NCI-H446 treated with DMSO at 0.1 percent for 48 hours (cell line): ENCODE measurements around the gene RHOBTB3.
A peak's percentile ranks its signal among the peaks of the same experiment; 100 is the strongest.
"Not testable (repeated sequence)": the region's sequence is repeated elsewhere in the genome, so short reads cannot be mapped to it uniquely, and the experiment has no call there.

ENCODE experiments used
- DNase-seq: peaks from one replicate; lab custom pipeline; 2025; lab: John Stamatoyannopoulos, UW

RHOBTB3 gene

GRCh38 chr5:95821110-95822021 lies 90.2 kb downstream of the RHOBTB3 start:
- DNase-seq, result no peak

- peak; percentile 38 for DNase-seq
Measured at GRCh38 chr5:95822043-95822541, 91.0 kb downstream of the RHOBTB3 start.

DNA sequence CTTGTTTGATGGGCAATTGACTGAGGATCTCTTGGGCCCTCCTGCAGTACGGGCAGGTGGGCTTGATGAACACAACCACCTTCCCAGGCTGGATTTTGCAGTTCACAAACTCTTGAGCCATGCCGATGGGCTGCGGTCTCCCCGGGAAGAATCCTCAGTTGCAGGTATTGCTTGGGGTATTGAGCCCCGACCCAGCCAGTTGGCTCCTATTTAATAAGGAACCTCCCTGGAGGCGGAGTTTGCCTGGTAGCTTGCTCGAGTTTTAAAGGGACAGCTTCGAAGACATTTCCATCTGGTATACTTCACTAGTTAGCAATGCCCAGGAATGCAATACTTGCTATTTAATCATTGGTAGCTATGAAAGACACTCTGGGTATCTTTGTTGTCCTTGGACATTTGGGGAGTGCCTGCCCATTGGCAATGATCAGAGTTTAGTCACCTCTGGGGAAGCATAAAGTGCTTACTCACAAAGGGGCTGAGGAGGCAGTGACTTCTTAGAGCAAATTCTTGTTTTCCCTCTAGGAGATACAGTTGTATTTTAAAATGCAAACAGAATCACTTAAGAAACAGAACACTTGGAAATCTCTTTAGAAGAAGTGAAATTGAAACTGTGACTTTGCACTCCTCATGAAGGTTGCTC lies 91.5 kb downstream of the RHOBTB3 start, which contains the start of gene GLRX:
TSS of gene GLRX (minus strand) at position 185 of the 640 bp plus-strand sequence. CDS start at position 121, 64 bp downstream.
- peak; percentile 17 for DNase-seq

DNA sequence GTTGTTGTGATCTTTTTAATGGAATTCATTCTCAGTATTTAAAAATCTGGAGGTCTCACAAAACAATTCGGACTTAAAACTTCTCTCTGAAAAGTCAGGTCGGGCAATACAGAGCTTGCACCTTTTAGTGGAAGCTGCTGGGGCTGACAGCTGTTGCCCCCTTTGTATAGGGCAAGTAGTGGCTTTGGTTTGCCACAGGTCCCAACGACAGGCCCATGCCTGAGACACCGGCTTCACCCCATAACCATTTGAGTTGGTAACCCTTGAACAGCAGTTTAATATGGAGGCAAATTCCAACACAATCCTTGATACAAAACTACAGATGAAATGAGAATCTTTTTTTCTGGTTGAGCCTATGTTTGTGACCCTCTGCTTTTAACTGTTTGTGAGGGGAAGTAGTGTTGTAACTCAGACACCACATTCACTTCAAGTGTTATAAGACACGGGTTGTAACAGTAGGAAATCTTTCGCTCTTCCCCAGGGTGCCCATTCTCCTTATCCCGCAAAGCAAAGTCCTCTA lies 92.1 kb downstream of the RHOBTB3 start:
- DNase-seq, result no peak

DNA sequence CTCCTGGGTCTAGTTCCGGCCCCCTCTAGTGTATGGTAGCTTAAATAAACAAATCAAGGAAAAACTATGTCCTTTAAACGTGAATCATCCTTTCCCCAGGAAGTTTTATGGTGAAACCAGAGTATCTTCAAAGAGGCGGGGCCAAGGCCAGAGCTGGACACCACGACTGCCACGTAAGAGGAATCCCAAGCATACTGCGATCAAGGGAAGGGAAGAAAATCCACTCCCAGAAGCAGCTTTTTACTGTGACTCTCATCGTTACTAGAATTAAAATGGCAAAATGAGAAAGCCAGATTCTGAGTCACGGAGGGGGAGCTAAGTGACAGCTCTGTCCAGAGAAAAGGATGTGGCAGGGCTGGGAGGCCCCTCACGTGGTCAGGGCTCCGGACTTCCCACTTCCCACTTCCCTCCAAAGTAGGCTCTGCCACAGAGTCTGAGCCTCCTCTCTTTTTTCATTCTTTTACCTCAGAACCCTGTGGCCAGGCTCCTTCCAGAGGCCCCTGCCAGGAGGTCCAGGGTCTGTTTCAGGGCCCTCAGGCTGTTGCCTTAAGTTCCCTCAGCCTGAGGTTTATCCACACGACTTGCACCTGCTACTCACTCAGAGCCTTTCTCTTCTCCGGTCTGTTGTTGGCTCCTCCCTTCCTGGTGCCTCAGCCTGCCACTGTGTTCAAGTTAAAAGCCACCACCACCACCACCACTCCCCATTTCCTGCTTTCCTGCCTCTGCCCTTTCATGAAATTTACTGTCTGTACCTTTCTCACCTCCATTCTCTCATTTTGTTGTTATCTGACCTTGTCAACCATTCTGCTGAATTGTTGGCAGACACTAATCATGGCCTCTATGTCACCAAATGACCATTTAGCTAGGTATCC lies 92.8 kb downstream of the RHOBTB3 start:
- no peak for DNase-seq

DNA sequence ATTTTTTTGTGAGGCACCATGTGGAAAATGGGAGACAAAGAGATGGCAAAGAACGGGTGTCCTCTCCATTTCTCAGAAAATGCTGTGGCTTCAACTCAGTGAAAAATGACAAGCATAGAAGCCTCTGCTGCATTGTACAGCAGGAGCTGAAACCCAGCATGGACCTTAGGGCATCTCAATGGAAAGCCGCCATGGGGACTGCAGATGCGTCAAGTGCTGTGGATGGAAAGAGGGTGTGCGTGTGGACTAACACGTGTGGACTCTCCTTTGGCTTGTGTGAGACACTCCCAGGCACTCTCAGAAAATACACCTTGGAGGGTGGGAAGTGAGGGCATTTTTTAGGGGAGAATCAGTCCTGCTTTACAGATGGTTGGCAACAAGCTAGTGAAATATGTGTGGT lies 93.6 kb downstream of the RHOBTB3 start:
- DNase-seq, result no peak

DNA sequence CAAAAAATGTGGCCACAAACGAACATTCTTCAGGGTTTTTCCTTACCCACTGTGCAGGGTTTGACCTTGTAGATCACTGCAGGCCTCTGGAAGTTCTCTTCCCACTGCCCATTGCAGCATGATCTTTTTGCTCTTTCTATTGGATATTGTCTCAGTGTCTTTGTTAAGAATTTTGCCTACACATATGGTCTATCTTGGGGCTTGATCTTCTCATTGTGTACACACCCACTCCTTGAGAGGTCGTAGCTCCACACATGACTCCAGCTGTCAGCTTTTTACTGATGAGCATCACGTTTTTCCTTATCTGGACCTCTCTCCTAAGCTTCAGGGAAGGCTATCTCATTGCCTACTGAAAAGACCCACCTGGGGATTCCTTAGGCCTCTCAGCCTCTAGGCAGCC lies 94.4 kb downstream of the RHOBTB3 start:
- no peak for DNase-seq

GRCh38 chr5:95826949-95827891 lies 96.1 kb downstream of the RHOBTB3 start:
- DNase-seq, result no peak

GRCh38 chr5:95827892-95828246 lies 96.7 kb downstream of the RHOBTB3 start:
- no peak for DNase-seq

GRCh38 chr5:95830226-95830625 lies 99.1 kb downstream of the RHOBTB3 start:
- DNase-seq, result no peak

DNA sequence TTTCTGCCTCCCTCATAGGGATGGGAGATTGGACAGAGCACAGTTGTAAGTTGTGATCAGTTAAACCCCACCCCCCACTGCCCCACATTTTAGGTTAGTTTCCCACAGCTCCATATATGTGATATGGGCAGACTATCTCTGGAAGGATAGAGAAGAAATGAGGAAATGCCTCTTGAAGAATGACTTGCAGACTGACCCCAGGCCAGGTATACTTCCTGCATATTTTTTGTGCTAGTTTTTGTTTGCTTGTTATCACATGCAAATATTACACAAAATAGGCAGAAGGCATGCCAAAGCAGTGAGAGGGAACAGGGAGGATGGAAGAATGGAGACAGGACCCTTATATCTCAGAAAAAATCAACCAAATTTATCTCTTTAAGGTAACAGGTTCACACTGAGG lies 101.5 kb downstream of the RHOBTB3 start:
- DNase-seq, result no peak

DNA sequence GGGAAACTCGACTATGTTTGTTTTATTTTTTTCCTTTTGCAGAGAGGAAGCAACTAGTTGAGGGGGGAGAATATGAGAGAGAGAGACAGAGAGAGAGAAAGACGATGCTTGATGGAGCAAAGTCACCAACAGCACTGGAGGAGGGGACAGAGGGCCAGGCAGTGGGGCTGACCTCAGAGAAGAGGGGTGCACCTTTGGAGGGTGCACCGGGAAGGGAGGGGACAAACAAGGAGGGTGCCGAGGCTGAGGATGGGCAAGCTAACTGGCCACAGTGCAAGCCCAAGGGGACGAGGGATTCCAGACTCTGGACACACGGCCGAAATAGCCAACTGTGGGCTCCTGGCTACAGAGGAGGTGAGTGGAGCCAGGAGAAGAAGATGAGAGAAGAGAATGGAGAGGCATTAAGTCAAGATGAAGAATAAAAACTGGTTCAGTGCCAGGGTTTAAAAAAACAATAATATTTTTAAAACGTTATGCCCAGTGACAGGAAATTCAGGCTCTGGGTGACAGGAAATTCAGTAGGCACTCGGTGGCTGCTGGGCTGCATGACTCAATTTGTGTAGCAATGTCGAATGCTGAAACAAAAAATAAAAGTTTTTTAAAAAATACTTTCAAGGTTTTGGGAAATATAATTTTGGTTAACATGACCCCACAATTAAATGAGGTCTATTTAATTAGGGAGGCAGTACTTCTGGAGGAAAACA lies 104.7 kb downstream of the RHOBTB3 start:
- no peak for DNase-seq

DNA sequence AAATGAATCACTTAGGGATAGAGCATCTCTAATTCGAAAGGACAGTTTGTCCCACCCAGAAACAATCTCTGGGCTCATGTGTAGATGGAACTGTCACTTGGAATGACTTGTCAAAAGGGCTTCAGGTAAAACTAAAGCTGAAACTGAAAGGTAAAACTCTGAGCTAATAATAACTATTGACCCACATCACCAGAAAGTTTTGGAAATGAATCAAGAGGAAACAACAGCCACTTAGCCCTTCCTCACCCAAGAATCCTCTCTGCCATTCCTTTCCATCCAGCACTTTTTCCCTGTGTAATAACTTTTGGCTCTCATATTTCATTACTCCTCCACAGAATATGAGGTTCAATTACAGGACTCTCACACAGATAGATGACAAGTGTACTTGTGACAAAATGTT lies 105.4 kb downstream of the RHOBTB3 start:
- DNase-seq, result no peak

- not testable (repeated sequence) for DNase-seq
Measured at GRCh38 chr5:95836971-95837370, 105.8 kb downstream of the RHOBTB3 start.

DNA sequence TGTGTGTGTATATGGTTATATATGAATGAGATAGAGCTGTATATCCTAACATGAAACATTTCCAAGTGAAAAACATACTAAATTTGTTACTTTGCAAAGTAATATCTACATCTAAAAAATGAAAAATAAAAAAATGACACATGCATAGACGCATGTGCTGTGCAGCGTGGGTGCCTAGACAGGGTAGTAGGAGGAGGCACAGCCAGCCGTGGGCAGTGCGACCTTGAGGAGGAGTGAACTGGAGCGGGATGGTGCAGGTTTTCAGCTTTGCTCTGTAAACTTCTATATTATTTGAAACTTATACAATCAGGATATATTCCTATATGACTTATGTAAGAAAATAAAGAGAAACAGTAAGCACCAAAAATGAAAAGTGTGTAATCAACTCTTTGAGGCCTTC lies 106.4 kb downstream of the RHOBTB3 start:
- DNase-seq, result no peak

DNA sequence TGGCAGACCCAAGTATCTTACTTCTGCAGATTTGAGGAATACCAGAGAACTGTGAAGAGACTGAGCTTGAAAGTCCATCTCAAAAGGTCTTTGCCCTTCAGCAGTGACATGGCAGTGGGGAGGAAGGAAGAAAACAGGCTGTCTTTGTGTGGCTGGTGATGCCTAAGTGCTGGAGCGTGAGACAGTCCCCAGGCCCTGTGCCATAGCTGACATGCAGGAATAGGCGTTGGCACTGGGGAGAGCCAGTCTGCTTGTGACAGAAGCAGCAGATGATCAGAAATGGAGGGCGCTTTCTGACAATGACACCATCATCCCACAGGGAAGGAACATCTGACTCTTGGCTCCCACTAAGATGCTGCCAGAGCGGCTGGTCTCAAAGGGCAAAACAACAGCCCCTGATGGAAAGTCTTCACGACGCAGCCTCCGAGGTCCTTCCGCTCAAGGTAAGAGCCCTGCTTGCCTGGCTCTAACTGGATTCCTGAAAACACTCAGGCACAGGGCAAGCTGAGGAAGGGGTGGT lies 106.9 kb downstream of the RHOBTB3 start:
- DNase-seq, result no peak

DNA sequence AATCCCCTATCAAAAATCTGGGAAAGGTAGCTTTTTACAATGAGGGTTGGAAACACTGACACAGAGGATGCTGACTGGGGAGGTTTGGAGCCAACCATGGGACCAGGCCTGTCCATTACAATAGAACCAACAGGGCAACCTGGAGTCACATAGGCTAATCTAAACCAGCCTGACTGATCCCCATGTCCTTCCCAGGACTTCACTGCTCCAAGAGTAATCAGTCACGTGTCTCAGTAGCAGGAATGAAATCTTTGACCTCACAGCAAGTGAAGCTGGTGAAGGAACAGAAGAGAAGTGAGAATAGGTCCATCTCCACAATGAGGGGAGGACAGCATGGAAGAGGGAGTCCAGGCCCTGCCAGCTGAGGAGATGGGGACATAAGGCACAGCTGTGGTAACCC lies 107.4 kb downstream of the RHOBTB3 start:
- DNase-seq, result no peak

GRCh38 chr5:95839658-95840057 lies 108.5 kb downstream of the RHOBTB3 start:
- no peak for DNase-seq

GRCh38 chr5:95840956-95841705 lies 110.0 kb downstream of the RHOBTB3 start:
- no peak for DNase-seq
